Measurements from ENCODE around the gene STK11IP. TPM values are rescaled to one million over a fixed set of nuclear protein-coding genes. Genes with fewer than 3 reads are reported as not detected.

STK11IP gene
- total and polyA plus RNA-seq, 9 of the 15 experiments (the other 6 are each of a cell fraction or from before 2014, with no cell fraction given) = 0.52 to 21.7 (median 5.6) TPM

DNA sequence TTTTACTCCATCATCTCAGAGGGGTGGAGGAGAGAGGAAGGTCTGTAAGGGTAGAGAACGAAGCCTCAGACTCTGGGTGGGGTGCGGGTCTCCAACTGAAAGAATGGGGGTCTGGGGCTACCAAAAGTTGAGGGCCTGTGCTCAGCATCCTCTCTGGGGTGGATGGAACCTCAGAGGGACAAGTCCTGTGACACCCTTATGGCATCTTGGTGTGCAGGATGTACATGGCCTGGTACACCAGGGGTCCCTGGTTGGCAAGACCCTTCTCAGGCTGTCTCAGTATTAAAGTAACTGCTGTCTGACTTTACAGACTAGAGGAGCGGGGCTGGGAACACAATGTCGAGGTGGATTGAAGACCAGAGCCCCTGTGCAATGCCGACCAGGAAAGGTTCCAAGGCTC, 27.5 kb downstream of the STK11IP start (continued):
- TF ChIP-seq, protein P1, sequence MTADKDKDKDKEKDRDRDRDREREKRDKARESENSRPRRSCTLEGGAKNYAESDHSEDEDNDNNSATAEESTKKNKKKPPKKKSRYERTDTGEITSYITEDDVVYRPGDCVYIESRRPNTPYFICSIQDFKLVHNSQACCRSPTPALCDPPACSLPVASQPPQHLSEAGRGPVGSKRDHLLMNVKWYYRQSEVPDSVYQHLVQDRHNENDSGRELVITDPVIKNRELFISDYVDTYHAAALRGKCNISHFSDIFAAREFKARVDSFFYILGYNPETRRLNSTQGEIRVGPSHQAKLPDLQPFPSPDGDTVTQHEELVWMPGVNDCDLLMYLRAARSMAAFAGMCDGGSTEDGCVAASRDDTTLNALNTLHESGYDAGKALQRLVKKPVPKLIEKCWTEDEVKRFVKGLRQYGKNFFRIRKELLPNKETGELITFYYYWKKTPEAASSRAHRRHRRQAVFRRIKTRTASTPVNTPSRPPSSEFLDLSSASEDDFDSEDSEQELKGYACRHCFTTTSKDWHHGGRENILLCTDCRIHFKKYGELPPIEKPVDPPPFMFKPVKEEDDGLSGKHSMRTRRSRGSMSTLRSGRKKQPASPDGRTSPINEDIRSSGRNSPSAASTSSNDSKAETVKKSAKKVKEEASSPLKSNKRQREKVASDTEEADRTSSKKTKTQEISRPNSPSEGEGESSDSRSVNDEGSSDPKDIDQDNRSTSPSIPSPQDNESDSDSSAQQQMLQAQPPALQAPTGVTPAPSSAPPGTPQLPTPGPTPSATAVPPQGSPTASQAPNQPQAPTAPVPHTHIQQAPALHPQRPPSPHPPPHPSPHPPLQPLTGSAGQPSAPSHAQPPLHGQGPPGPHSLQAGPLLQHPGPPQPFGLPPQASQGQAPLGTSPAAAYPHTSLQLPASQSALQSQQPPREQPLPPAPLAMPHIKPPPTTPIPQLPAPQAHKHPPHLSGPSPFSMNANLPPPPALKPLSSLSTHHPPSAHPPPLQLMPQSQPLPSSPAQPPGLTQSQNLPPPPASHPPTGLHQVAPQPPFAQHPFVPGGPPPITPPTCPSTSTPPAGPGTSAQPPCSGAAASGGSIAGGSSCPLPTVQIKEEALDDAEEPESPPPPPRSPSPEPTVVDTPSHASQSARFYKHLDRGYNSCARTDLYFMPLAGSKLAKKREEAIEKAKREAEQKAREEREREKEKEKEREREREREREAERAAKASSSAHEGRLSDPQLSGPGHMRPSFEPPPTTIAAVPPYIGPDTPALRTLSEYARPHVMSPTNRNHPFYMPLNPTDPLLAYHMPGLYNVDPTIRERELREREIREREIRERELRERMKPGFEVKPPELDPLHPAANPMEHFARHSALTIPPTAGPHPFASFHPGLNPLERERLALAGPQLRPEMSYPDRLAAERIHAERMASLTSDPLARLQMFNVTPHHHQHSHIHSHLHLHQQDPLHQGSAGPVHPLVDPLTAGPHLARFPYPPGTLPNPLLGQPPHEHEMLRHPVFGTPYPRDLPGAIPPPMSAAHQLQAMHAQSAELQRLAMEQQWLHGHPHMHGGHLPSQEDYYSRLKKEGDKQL (CRISPR knock-in tag; IDR thresholded peaks at IDR 0.05; ENCODE audit: borderline replicate concordance) = no peak
- TF ChIP-seq DPF2 (IDR thresholded peaks at IDR 0.05) = no peak

DNA sequence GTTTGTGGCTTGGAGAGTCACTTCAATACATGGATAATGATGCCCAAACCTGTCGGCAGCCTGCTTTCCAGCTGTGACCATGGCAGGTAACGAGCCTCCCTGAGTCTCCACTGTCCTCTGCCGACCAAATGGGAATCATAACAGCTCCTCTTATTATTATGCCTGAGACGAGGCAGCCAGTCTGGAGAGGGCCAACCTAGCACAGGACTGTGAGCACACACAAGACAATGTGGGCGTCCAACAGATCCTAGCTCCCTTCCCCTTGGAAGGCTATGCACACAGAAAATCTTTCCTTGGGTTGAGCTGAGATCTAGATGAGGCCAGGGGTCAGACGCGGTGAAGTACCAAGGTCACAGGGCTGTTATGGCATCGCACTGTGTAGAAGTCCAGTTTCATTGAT, 28.9 kb downstream of the STK11IP start:
- WGBS (ENCODE audit: insufficient coverage, low coverage, missing lambda C conversion rate) = 33% methylated on average over 7 of the region's 8 CpGs

More for the DNA sequence above, 28.9 kb downstream of the STK11IP start:
- FAIRE-seq (no peak), DNase-seq (ENCODE audit: extremely low read depth in 1 of 4, low spot score in 3 of 4) (no peak), ATAC-seq (peak; percentile 13; the same call in 2 of the 3 replicates)
- intact Hi-C loops (cut with micrococcal nuclease) = loop anchor here (5.0 kb wide), 1 partner anchor 84 kb away; the partner anchor contains the start of genes CHPF and TMEM198
- Histone ChIP-seq H2AFZ (ENCODE audit: low read depth, low read length) (no peak overlapping the region), H3K36me3 (ENCODE audit: control insufficient read depth, insufficient read depth, low read length) (no peaks in the 10 kb centered on the region), H3K9ac (ENCODE audit: insufficient read depth in 1 of 2, low read depth in 2 of 2, low read length in 2 of 2) (no peak overlapping the region), H3K27me3 (ENCODE audit: control insufficient read depth in 2 of 2, insufficient read depth in 2 of 2, low read length in 2 of 2) (peaks cover 2 to 16% of the 10 kb centered on the region in 2 experiments; a peak in 1 of 5 replicates), H3K4me3 (no peak overlapping the region), H3K79me2 (ENCODE audit: control insufficient read depth, insufficient read depth, low read length) (no peaks in the 10 kb centered on the region), H3K9me3 (replicated peaks; ENCODE audit: control insufficient read depth, insufficient read depth, low read depth, low read length) (no peaks in the 10 kb centered on the region), H3K27ac (ENCODE audit: extremely low read depth, low read depth, low read length) (no peak overlapping the region), H3K4me2 (ENCODE audit: insufficient read depth, low read length) (no peak overlapping the region), H4K20me1 (replicated peaks; ENCODE audit: control insufficient read depth, insufficient read depth, low read length) (no peaks in the 10 kb centered on the region), H3K9me1 (ENCODE audit: control insufficient read depth, insufficient read depth, low read length) (no peaks in the 10 kb centered on the region), H3K4me1 (replicated peaks in 1 of 2; ENCODE audit: control insufficient read depth in 2 of 2, insufficient read depth in 2 of 2, low read length in 2 of 2) (peaks cover 0 to 41% of the 10 kb centered on the region in 2 experiments; a peak in 2 of 5 replicates)
- ChIA-PET POLR2A (interaction anchor here (0.9 to 1.2 kb wide), 2 partner anchors 11 to 19 kb away, joined by 3 to 4 read pairs; no protein-coding TSS in a partner anchor), CTCF (ENCODE audit: low intra/inter-chr PET ratio) (no interaction called here)
- in situ Hi-C loops (cut with MboI) = no loop called here
- TF ChIP-seq PHB (CRISPR knock-in tag; IDR thresholded peaks at IDR 0.05) (no peak), NFE2 (IDR thresholded peaks at IDR 0.05; ENCODE audit: low read depth) (no peak), CC2D1A (IDR thresholded peaks at IDR 0.05) (no peak)
- TF ChIP-seq, protein P2, sequence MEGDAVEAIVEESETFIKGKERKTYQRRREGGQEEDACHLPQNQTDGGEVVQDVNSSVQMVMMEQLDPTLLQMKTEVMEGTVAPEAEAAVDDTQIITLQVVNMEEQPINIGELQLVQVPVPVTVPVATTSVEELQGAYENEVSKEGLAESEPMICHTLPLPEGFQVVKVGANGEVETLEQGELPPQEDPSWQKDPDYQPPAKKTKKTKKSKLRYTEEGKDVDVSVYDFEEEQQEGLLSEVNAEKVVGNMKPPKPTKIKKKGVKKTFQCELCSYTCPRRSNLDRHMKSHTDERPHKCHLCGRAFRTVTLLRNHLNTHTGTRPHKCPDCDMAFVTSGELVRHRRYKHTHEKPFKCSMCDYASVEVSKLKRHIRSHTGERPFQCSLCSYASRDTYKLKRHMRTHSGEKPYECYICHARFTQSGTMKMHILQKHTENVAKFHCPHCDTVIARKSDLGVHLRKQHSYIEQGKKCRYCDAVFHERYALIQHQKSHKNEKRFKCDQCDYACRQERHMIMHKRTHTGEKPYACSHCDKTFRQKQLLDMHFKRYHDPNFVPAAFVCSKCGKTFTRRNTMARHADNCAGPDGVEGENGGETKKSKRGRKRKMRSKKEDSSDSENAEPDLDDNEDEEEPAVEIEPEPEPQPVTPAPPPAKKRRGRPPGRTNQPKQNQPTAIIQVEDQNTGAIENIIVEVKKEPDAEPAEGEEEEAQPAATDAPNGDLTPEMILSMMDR (IDR thresholded peaks at IDR 0.05 in 2 of 3, conservative IDR thresholded peaks at IDR 0.05 in 1 of 3; ENCODE audit: insufficient read depth in 2 of 3, low read depth in 1 of 3, low read length in 3 of 3) = 0 out of 6 replicates have a peak, but pooled peaks of 1 of the 3 experiments have one; percentile 3
- BruUV-seq (replicated peaks) = no TSS peak

All from K562 (cell line).